Measurements from ENCODE around the gene ZDHHC16. TPM values are rescaled to one million over a fixed set of nuclear protein-coding genes. Genes with fewer than 3 reads are reported as not detected.

The ZDHHC16 gene
- total RNA-seq: 48.8 and 65.8 TPM in 2 replicates

GRCh38 chr10:97445722-97446639, at the start of gene ZDHHC16, which contains the start of gene EXOSC1:
ZDHHC16 (plus strand) TSS chr10:97446175; CDS start chr10:97451676, 5,501 bp downstream.
EXOSC1 (minus strand) TSS chr10:97446006; CDS start chr10:97445985, 21 bp downstream.

GRCh38 chr10:97400665-97401454, 45.1 kb upstream of the ZDHHC16 start, which contains the start of gene RRP12:
RRP12 (minus strand) TSS chr10:97401340; CDS start chr10:97401231, 109 bp downstream.

GRCh38 chr10:97425964-97426775, 19.8 kb upstream of the ZDHHC16 start, which contains the start of gene PGAM1:
PGAM1 (plus strand) TSS chr10:97426191; CDS start chr10:97426308, 117 bp downstream.

GRCh38 chr10:97498076-97498840, 52.3 kb downstream of the ZDHHC16 start, which contains the start of gene MMS19:
MMS19 (minus strand) TSS chr10:97498422; CDS start chr10:97498384, 38 bp downstream.

GRCh38 chr10:97498841-97499560, 53.0 kb downstream of the ZDHHC16 start, which contains the start of gene UBTD1:
UBTD1 (plus strand) TSS chr10:97498924; CDS start chr10:97499204, 280 bp downstream.

Other genes with a start within 250 kb of the ZDHHC16 start
- 9.8 and 11.3 TPM in 2 replicates for gene ARHGAP19, start 153.5 kb upstream of the ZDHHC16 start, total RNA-seq
- 1.8 and 5.7 TPM in 2 replicates for gene FRAT1, start 126.9 kb upstream of the ZDHHC16 start, total RNA-seq
- 7.3 and 8.1 TPM in 2 replicates for gene FRAT2, start 111.4 kb upstream of the ZDHHC16 start, total RNA-seq
- gene RRP12, start 44.8 kb upstream of the ZDHHC16 start, total RNA-seq: 6.8 and 22.1 TPM in 2 replicates
- 543 and 737 TPM in 2 replicates for gene PGAM1, start 20.0 kb upstream of the ZDHHC16 start, total RNA-seq
- gene EXOSC1, start 169 bp upstream of the ZDHHC16 start, total RNA-seq: 43.8 and 50.6 TPM in 2 replicates
- gene MMS19, start 52.2 kb downstream of the ZDHHC16 start, total RNA-seq: 62.8 and 107 TPM in 2 replicates
- 27.5 and 32.8 TPM in 2 replicates for gene UBTD1, start 52.7 kb downstream of the ZDHHC16 start, total RNA-seq
- 2.5 TPM in 1 of 2 replicates, not detected in the other for gene ANKRD2, start 126.6 kb downstream of the ZDHHC16 start, total RNA-seq
- gene HOGA1, start 138.2 kb downstream of the ZDHHC16 start, total RNA-seq: 0.13 and 0.48 TPM in 2 replicates
- gene C10orf62, start 143.5 kb downstream of the ZDHHC16 start, total RNA-seq: not detected in 2 replicates
- gene MORN4, start 187.3 kb downstream of the ZDHHC16 start, total RNA-seq: 3.4 and 7.4 TPM in 2 replicates
- gene PI4K2A, start 194.5 kb downstream of the ZDHHC16 start, total RNA-seq: 17.8 and 32.2 TPM in 2 replicates
- gene AVPI1, start 241.1 kb downstream of the ZDHHC16 start, total RNA-seq: 17.1 and 28.0 TPM in 2 replicates